GM18909 (cell line): ENCODE data around the gene NUDT21.
"Not testable (repeated sequence)": the region's sequence is repeated elsewhere in the genome, so short reads cannot be mapped to it uniquely, and the experiment has no call there.

Source experiments
- ATAC-seq: cut with Tn5 transposase; IDR thresholded peaks from one replicate; pipeline ENCODE4 v1.9.1; 2021; ENCODE audit warnings: mild to moderate bottlenecking; ENCODE audit not compliant: unreplicated experiment, poor library complexity

NUDT21 gene

DNA sequence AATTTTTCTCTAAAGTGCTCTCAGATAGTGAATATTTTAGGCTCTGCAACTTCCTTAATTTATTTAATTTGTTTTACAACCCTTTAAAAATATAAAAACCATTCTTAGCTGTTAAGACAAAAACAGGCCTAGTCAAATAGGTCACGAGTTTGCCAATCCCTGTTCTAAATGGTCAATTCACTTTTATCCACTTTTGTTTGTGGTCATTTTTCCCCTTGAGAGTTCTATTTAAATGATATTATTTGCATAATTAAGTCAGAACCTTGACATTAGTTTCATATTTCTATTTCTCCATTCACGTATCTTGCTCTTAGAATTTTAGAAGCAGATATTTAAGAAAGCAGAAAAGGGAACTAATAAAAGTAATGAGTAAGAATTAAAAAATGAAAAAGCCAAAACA lies 29.8 kb downstream of the NUDT21 start:
- ATAC-seq, result no peak

DNA sequence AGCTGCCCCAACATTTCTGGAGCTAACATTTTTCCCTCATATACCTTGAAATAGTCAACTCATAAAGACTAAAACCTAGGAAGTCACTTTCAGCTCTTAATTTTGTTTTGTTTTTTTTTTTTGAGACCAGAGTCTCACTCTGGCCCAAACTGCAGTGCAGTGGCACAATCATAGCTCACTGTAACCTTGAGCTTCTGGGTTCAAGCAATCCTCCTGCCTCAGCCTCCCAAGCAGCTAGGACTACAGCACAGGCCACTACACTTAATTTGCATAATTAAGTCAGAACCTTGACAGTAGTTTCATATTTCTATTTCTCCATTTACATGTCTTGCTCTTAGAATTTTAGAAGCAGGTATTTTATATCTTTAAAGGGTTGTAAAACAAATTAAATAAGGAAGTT lies 30.5 kb downstream of the NUDT21 start:
- ATAC-seq, result no peak

DNA sequence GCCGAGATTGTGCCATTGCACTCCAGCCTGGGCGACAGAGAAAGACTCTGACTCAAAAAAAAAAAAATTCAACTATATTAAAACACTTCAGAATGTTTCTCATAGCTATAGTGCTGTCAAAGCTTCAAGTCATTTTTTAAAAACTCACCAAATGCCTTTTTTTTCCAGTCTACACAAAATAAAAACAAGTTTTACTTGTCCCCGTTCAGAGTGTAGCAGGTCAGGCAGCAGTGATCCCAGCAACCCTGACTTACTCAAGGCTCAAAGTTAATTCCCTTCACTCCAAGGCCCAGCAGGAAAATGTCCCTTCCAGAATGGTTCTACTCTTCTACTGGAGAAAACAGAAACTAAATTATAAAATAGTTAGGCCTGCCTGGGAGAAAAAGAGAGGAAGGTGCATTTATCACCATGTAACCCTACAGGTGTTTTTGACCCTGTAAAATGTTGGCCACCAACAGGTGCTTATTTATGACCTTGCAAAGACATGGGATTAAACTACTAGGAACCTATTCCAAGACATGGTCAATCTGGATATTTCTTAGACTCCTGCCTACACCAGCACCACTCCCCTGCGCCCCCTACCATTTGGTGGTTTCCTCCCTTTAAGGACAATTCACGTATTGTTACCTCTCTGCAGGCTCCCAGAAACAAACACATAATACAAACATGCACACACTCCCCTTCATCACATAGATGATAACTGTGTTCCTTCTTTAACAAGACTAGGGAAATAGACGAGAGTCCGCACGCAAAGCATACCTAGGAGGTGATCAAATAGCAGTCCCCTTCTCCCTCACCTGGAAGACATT lies 31.2 kb downstream of the NUDT21 start:
- no peak for ATAC-seq

GRCh38 chr16:56417138-56417537 lies 34.0 kb downstream of the NUDT21 start:
- ATAC-seq, result no peak

GRCh38 chr16:56415875-56416274 lies 35.3 kb downstream of the NUDT21 start:
- no peak for ATAC-seq

DNA sequence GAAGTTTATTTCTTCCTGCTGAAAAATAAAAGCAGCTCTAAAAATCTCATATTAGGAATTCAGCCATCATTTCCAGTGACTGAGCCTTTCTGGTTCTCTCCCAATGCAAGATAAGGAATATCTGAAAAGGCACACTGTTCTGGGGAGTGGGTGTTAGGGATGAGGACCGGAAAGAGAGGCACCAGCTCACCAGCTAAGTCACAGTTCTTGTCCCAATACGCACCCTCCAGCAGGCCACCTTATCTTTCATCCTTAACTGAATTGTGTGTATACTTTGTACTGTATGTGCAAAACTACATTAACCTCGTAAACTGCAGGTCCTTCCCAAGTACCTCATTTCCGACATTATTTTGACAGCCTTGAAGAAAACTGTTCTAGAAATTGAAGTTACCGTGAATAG lies 36.8 kb downstream of the NUDT21 start:
- ATAC-seq, result no peak

DNA sequence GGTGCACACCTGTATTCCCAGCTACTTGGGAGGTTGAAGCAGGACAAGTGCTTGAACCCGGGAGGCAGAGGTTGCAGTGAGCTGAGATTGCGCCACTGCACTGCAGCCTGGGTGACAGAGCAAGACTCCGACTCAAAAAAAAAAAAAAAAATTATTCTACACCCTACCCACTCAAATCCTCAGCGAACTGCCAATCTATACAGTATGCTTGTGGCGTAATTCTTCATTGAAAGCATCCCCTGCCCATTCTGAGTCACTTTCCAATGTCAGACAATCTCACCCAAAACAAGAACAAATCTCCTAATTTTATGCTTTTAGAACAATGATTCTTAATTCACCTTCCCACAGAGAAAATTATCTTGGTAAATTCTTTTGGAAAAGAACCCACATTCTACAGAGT lies 37.8 kb downstream of the NUDT21 start:
- no peak for ATAC-seq

- no peak for ATAC-seq
These were observed 39.5 kb downstream of the NUDT21 start for GRCh38 chr16:56411624-56412023.

DNA sequence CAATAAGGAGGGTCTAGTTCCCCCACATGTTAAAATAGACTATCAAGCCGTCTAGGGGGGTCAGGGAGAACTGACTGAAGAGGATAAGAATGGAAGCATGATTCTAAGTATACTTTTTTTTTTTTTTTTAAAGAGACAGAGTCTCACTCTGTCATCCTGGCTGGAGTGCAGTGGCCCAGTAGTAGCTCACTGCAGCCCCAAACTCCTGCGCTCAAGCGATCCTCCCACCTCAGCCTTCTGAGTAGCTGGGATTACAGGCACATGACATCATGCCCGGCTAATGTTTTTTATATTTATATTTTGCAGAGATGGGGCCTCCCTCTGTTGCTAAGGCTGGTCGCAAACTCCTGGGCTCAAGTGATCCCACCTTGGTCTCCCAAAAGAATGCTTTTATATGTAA lies 40.0 kb downstream of the NUDT21 start:
- no peak for ATAC-seq

DNA sequence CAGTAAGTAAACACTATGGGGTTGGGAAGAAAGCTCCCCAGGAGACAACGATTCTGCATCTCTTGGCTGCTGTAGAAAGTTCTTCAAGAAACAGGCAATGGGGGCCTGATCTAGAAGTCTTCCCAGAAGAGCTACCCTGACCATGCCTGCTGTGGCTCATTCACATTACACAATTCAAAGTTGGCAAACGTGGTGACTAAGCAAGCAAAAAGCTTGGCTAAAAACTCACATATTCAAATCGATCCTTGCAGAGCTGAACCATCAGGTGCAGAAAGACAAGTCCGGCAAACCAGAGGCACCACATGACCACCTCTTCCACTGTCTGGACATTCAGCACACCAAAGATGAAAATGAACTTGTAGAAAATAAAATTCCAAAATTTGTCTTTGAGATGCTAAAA lies 41.9 kb downstream of the NUDT21 start:
- no peak for ATAC-seq

DNA sequence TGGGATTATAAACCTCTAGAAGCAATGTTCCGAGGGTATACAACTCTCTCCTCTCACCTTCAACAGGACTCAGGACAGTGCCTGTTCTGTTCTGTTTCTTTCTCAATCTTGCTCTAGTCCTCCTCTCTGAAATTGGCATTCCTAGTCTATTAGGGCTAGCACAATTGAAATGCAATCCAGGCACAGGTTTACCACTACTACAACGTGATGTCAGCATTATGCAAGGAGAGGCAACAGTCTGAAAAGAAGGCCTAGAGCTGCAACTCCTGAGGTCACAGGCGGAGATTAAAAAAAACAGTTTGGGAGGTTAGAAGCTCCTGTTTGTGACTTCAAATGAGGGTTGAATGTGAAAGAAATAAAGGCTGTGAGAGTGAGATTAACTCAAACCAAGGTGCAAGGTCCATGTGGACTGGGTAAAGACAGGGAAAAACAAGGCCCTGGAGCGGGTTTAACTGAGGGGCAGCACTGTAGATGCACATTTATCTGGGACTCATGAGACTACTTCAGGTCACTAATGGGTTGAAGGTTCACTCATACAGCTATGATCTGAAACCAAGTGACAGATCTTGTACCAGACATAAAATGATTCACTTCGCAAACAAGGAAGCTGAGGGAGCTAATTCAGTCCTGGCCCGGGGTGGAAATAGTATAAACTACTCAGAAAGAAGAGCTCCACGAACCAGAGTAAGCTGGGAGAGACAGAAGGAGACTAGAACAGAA lies 42.6 kb downstream of the NUDT21 start:
- no peak for ATAC-seq

DNA sequence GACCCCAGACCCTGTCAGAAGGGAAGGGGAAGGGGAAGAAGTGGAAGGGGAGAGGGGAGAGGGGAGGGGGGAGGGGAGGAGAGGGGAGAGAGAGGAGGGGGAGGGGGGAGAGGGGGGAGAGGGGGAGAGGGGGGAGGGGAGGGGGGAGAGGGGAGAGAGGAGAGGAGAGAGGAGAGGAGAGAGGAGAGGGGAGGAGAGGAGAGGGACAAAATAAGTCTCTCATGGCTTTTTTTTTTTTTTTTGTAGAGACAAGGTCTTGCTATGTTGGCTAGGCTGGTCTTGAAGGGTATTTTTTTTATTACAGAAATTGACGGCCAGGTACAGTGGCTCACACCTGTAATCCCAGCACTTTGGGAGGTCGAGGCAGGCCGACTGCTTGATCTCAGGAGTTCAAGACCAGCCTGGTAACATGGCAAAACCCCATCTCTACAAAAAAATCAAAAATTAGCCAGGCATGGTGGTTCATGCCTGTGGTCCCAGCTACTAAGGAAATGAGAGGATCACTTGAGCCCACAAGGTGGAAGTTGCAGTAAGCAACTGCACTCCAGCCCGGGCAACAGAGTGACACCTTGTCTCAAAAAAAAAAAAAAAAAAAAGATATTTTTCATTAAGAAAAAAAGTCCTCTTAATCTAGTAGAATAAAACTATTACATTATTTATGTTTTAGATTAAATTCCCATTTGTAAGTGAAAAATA lies 45.0 kb downstream of the NUDT21 start:
- no peak for ATAC-seq

DNA sequence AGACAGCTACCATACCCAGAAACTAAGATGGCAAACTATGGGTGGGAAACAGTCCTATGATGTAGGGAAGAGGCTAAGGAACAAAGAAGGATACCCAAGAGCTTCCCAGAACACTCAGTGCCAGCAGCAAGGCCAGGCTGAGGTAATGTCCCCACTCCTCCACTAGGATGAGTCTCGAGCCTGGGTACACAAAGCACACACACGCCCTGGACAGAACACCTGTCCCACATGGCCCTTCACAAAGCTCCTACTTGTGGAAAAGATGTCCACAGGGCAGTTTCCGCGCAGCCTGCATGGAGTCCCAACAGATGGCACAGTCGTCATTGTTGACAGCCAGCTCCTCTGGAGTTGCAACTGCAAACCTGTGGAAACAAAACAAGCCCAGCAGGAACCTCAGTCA lies 49.6 kb downstream of the NUDT21 start:
- no peak for ATAC-seq

DNA sequence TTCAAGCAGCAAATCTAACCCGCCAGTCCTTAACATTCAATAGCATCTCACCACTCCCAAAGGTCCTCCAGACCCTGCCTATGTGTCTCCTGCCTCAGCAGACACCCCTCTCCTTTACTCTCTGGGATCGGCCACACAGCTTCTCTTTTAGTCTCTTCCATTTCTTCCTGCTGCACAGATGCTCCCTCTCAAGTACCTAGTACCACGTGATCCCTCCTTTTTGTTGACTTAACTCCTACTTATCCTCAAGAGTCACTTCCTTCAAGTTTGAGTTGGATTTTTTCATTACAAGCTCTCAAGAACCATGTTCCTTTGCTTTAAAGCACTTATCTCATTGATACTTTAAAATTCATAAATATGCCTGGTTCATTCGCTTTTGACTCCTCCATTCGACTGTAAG lies 50.7 kb downstream of the NUDT21 start:
- no peak for ATAC-seq

GRCh38 chr16:56399486-56399885 lies 51.6 kb downstream of the NUDT21 start:
- no peak for ATAC-seq

GRCh38 chr16:56399047-56399446 lies 52.1 kb downstream of the NUDT21 start:
- ATAC-seq, result no peak

- ATAC-seq, result not testable (repeated sequence)
These were observed 54.4 kb downstream of the NUDT21 start for GRCh38 chr16:56396724-56397123.

- ATAC-seq, result no peak
These were observed 61.6 kb downstream of the NUDT21 start for GRCh38 chr16:56389554-56389953.

- no peak for ATAC-seq
These were observed 62.9 kb downstream of the NUDT21 start for GRCh38 chr16:56388209-56388608.

DNA sequence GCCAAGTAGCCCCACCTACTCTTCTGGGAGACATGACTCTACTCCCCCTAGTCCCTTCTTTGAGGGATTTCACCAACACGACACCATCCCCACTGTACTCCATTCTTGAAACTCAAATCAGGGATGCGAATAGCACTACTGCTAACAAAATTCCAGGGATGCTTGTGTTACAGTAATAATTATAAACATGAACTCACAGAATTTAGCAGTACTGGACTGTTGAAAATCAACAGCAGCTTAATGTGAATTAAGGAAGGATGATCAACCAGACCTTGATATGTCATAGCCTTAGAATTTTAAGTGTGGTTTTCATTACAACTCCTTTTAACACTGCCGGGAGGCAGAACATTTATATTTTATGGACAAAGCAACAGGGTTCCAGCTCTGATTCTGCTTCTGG lies 63.7 kb downstream of the NUDT21 start:
- no peak for ATAC-seq

DNA sequence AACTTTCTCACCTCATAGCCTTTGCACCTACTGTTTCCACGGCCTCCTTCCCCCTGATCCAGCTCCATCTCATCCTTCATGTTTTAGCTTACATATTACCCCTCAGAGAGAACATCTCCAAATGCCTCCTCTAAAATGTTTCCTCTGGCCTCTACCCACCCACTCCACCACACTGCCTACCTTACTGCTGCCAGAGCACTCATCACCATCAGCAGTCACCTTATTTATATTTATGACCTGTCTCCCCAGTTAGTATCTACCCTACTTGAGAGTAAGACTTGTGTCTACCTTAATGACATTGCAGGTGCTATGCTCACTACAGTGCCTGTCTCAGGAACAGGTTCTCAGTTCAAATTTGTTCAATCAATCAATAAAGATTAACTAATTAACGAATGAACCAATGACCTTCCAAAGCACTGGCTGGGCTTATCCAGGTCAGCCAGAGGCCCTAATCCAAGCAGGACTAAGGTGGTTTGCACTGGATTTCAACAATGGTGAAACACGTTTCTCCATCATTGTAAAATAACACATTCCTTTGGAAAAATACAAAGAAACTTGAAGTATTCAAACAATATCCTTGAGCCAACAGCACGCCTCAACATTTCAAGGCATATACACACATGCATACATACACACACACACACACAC lies 66.9 kb downstream of the NUDT21 start:
- no peak for ATAC-seq
